ENCODE measurements around the gene GAK. TPM values are rescaled to one million over a fixed set of nuclear protein-coding genes. Genes with fewer than 3 reads are reported as not detected.
"Not testable (repeated sequence)": the region's sequence is repeated elsewhere in the genome, so short reads cannot be mapped to it uniquely, and the experiment has no call there.

The GAK gene
- polyA plus RNA-seq (2011; rRNA removed) = 17.0 and 21.5 TPM in 2 replicates
- polyA minus RNA-seq (2011; rRNA and poly(A)+ RNA removed) = 36.8 and 41.8 TPM in 2 replicates

DNA sequence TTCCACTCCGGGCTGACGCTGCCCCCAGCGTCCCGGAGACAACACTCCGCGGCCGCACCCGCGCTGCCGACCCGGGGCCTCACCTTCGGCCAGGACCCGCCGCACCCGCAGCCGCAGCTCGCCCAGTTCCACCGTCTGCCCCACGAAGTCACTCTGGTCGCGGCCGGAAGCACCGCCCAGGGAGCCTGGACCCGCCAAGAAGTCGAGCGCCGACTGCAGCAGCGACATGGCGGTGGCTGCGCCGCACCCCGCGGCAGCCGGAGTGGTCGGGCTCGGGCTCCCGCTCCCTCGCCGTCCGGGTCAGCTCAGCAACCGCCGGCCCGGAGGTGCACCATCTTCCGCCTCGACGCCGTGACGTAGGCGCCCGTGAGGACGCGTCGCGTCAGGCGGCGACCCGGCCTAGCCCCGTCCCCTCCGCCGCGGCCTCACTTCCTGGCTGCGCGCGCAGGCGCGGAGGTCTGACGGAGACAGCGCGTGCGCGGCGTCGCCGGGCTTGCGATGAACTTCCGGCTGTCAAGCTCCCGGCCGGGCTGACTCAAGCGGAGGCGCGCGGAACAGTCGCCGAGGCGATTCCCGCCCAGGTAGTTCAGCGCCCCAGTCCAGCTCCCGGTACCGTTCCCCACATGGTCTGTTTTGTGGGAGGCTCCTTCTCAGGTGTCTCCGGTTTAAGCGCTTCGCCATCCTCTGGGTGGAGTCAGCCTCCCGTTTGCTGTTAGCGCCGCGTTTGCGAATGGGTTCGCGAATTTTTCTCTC is at the start of gene GAK, which contains the start of gene TMEM175:
TSS of gene GAK (minus strand) at position 357 of the 753 bp plus-strand sequence. CDS start at position 228, 129 bp downstream.
TSS of gene TMEM175 (plus strand) at position 501 of the 753 bp plus-strand sequence. CDS start 15,280 bp downstream, outside the sequence.
- Histone ChIP-seq H3K27me3 (ENCODE audit: control insufficient read depth, insufficient read depth, low read length) (no peaks in the 10 kb centered on the region), H3K4me3 (ENCODE audit: low read depth, low read length) (peak within 1 kb of the TSS; percentile 94), H3K9me3 (ENCODE audit: control insufficient read depth, insufficient read depth, low read length) (no peaks in the 10 kb centered on the region; the same call in 1 of the 2 replicates), H3K27ac (ENCODE audit: low read depth, low read length) (peak within 1 kb of the TSS; percentile 57)
- peak; percentile 85 for DNase-seq (ENCODE audit: low read depth, low spot score)
- POLR2A ChIA-PET = interaction anchor here (1.4 kb wide), 3 partner anchors 41 to 151 kb away, joined by 3 to 4 read pairs (median 3); partner anchors contain the start of gene DGKQ
- CTCF ChIA-PET = no interaction called here
- TF ChIP-seq, protein P1, sequence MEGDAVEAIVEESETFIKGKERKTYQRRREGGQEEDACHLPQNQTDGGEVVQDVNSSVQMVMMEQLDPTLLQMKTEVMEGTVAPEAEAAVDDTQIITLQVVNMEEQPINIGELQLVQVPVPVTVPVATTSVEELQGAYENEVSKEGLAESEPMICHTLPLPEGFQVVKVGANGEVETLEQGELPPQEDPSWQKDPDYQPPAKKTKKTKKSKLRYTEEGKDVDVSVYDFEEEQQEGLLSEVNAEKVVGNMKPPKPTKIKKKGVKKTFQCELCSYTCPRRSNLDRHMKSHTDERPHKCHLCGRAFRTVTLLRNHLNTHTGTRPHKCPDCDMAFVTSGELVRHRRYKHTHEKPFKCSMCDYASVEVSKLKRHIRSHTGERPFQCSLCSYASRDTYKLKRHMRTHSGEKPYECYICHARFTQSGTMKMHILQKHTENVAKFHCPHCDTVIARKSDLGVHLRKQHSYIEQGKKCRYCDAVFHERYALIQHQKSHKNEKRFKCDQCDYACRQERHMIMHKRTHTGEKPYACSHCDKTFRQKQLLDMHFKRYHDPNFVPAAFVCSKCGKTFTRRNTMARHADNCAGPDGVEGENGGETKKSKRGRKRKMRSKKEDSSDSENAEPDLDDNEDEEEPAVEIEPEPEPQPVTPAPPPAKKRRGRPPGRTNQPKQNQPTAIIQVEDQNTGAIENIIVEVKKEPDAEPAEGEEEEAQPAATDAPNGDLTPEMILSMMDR (IDR thresholded peaks at IDR 0.05; ENCODE audit: low read depth, low read length) = no peak

DNA sequence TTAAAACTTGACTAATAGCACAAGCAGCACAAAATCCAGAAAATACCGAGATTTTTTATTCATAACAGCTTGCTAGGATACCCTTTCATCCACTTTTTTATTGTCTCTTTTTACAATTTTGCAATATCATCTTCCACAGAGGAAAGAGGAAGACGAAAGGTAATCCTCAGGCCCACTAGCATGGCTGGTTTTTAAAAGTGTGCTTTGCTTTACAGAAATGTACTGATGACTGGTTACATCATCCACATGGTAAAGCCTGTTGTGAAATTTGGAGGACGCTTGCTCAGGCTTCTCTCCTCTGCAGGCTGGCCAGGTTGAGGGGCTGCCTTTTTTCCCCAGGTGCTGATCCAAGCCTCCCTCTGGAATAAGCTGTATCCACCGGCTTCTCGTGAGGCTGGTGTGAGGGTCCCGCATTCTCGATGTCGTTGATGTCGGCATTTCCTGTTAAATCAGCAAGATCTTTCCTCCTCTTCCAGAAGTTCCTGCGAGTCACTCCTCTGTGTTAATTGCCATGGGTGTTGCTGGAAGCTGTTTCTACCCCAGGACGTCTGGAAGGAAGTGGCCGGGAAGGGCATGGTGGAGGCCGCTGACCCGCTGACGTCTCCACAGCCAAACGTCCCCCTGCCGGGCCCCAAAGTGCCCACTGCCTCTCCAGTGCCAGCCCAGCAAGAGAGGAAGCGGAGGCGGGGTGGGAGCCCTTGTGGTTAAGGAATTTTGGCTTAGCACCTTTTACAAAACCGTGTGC is 47.0 kb upstream of the GAK start:
- POLR2A ChIA-PET = interaction anchor here (1.3 kb wide), 1 partner anchor 47 kb away, joined by 3 read pairs; the partner anchor contains the start of genes GAK and TMEM175
- CTCF ChIA-PET = interaction anchor here (1.2 kb wide), 1 partner anchor 8 kb away, joined by 5 read pairs; no protein-coding TSS in a partner anchor
- peak; percentile 20 for DNase-seq (ENCODE audit: low read depth, low spot score)
- Histone ChIP-seq H3K27me3 (ENCODE audit: control insufficient read depth, insufficient read depth, low read length) (no peaks in the 10 kb centered on the region), H3K9me3 (ENCODE audit: control insufficient read depth, insufficient read depth, low read length) (peaks cover 4% of the 10 kb centered on the region; the same call in 1 of the 2 replicates), H3K27ac (ENCODE audit: low read depth, low read length) (no peak overlapping the region), H3K4me3 (ENCODE audit: low read depth, low read length) (no peak overlapping the region)
- TF ChIP-seq, protein P1 (IDR thresholded peaks at IDR 0.05; ENCODE audit: low read depth, low read length) = no peak

DNA sequence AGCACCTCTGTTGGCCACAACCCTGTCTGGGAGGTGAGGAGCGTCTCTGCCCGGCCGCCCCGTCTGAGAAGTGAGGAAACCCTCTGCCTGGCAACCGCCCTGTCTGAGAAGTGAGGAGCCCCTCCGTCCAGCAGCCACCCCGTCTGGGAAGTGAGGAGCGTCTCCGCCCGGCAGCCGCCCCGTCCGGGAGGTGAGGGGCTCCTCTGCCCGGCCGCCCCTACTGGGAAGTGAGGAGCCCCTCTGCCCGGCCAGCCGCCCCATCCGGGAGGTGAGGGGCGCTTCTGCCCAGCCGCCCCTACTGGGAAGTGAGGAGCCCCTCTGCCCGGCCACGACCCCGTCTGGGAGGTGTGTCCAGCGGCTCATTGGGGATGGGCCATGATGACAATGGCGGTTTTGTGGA is 43.9 kb upstream of the GAK start:
- DNase-seq (ENCODE audit: low read depth, low spot score); CTCF ChIA-PET; H3K27me3 ChIP-seq (ENCODE audit: control insufficient read depth, insufficient read depth, low read length); H3K27ac ChIP-seq (ENCODE audit: low read depth, low read length); H3K4me3 ChIP-seq (ENCODE audit: low read depth, low read length); H3K9me3 ChIP-seq (ENCODE audit: control insufficient read depth, insufficient read depth, low read length); POLR2A ChIA-PET: not testable (repeated sequence)

DNA sequence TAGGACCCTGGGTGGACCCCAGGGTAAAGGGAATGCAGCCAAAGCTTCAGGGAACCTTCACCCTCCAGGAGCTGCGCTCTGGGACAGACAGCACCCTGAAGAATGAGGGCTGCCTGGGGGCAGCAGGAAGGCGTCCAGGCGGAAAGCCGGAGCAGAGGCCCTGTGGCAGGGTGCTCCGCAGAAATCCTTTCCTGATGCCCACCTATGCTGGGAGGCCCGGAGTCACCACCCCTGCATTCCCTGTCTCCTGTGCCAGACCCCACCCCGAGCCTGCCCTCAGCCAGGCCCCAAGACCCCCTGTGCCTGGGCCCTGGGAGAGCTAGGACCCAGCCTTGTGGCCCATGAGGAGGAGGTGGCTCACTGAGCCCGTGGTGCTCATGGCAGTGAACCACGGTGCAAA is 42.6 kb upstream of the GAK start:
- no peak overlapping the region for H3K27ac ChIP-seq (ENCODE audit: low read depth, low read length)
- TF ChIP-seq, protein P1 (IDR thresholded peaks at IDR 0.05; ENCODE audit: low read depth, low read length) = no peak
- DNase-seq (ENCODE audit: low read depth, low spot score) = no peak
- POLR2A ChIA-PET = no interaction called here
- H3K4me3 ChIP-seq (ENCODE audit: low read depth, low read length) = no peak overlapping the region
- H3K27me3 ChIP-seq (ENCODE audit: control insufficient read depth, insufficient read depth, low read length) = no peaks in the 10 kb centered on the region
- peaks cover 4% of the 10 kb centered on the region; the same call in 1 of the 2 replicates for H3K9me3 ChIP-seq (ENCODE audit: control insufficient read depth, insufficient read depth, low read length)
- CTCF ChIA-PET = no interaction called here
